SKM-1 (cell line): ENCODE data around the gene CASKIN2.
A peak's percentile ranks its signal among the peaks of the same experiment; 100 is the strongest.
"Not testable (repeated sequence)": the region's sequence is repeated elsewhere in the genome, so short reads cannot be mapped to it uniquely, and the experiment has no call there.

ENCODE experiments used
- DNase-seq: peaks from one replicate; lab custom pipeline; 2025; ENCODE audit not compliant: unreplicated experiment; lab: John Stamatoyannopoulos, UW

Gene CASKIN2

GRCh38 chr17:75473246-75473645 lies 42.1 kb downstream of the CASKIN2 start:
- no peak for DNase-seq

GRCh38 chr17:75472119-75472518 lies 43.2 kb downstream of the CASKIN2 start:
- no peak for DNase-seq

- no peak for DNase-seq
Measured at GRCh38 chr17:75471207-75471606, 44.1 kb downstream of the CASKIN2 start.

- no peak for DNase-seq
Measured at GRCh38 chr17:75468779-75469373, 46.5 kb downstream of the CASKIN2 start.

GRCh38 chr17:75468291-75468754 lies 47.0 kb downstream of the CASKIN2 start:
- DNase-seq, result no peak

GRCh38 chr17:75465039-75465438 lies 50.3 kb downstream of the CASKIN2 start:
- DNase-seq, result no peak

DNA sequence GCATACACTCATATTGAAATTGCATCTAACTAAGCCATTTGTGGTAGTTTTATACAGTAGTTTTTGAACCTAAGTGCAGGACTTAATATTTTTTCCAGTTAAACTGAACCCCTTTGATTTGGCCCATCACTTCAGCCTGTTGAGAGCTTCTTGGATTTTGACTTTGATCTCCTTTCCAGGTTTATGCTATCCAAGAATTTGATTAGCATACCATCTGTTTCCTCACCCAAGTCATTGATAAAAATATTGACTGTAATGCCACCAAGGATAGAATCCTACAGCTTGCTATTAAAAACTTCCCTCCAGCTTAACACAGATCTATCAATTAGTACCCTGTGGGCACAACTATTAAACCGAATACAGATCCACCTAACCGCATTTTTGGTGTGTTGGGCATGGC lies 51.7 kb downstream of the CASKIN2 start:
- DNase-seq, result no peak

- no peak for DNase-seq
Measured at GRCh38 chr17:75460295-75460694, 55.0 kb downstream of the CASKIN2 start.

DNA sequence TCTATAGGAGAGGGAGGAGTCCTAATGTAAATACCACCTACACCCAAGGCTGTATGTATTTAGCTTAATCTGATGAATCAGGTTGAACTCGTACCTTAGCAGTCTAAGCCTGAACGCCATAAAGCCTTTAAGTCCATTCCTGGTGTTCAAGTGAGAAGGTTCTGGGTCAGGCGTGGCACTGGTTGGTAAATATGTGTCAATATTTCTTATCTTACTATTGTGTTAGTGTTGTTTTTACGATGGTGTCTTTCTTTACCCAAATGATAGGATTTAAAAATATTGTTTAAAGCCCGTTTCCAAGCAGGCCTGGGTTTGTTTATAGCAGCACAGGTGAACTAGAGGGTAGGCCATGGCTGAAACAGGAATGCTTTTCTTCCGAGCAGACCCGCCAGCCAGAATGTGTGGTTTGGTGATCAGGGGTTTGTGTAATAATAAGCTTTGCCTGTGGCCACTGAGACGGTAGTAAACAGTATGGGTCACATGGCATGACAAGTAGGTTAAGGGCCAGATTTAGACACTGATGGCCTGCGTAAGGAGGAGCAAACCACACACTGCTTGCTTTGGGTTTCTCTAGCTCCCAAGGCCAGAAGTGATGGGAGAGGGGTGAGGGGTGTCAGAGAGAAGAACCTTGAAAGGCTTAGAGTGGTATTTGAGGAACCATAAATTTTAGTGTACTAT lies 55.6 kb downstream of the CASKIN2 start:
- DNase-seq, result peak; percentile 37

DNA sequence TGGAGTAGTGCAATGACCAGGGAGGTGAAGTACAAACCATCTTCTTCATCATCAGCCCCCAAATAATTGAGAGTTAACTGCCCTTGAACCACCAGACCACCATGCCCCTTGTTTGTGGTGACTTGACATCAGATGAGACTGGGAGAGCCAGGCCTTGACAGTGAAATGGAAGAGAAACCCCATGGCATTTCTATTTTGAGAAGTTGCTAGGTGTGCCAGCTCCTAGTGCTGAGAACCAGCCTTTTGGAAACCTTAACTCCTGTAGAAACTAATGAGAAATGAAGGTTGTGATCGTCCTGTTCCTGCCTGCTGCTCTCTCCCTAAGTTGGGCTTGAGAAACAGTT lies 56.1 kb downstream of the CASKIN2 start:
- DNase-seq, result no peak

- no peak for DNase-seq
Measured at GRCh38 chr17:75457047-75457654, 58.2 kb downstream of the CASKIN2 start.

DNA sequence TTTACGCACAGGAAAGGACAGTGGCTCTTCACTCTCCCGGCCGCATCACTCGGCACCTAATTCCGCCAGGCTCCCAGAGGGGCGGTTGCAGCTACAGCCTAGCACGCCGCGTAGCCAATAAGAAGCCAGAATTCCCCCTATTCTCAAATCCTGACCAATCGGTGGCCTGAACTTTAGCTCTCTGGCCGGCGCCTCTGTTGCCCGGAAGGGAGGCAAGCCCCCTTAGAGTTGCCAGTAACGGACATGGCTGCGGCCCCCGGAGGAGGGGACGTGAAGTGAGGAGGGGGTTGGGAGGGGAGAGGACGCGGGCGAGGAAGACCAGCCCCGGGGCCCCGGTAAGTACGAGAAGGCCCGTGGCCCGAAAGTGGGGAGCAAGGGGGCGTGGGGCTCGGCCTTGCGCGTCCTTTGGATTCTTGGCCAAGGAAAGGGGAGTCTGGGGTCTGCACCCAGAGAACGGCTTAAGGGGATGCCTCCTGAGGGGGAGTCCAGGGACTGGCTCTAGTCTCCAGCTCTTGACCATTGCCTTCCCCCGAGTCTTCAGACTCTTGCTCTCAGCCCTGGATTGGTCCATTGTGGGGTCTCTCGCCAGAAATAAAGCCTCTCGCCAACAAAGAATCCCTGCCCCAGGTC lies 58.8 kb downstream of the CASKIN2 start, which contains the start of gene TMEM94:
Gene TMEM94 (plus strand): TSS at position 219 of the 630 bp plus-strand sequence. CDS start 15,271 bp downstream, outside the sequence.
- DNase-seq, result peak; percentile 95

DNA sequence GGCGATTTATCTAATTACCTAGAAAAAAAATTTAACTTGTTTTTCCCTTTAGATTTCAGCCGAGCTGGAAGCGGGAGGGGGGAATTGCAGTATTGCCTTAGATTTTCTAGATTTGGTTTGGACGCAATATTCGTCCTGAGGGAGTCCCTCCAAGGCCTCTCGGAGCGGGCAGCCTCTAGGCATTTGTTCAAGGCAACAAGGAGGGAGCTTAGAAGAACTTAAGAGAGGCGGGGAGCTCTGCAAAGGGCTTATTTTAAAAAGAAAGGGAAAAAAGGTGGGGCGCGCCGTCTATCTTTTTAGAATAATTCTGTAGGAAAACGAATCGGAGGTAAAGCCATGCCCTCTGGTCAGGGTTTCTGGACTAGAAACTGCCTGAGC lies 59.3 kb downstream of the CASKIN2 start:
- DNase-seq, result no peak

DNA sequence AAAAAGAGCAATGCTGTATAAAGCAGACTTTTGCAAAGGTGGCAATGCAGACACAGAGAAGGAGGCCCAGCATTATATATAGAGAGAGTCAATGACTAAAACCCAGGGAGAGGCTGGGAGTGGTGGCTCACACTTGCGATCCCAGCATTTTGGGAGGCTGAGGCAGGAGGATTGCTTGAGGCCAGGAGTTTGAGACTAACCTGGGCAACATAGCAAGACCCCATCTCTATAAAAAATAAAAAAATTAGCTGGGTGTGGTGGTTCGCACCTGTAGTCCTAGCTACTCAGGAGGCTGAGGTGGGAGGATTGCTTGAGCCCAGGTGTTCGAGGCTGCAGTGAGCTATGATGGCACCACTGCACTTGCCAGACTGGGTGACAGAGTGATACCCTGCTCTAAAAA lies 60.7 kb downstream of the CASKIN2 start:
- not testable (repeated sequence) for DNase-seq

- no peak for DNase-seq
Measured at GRCh38 chr17:75454193-75454592, 61.1 kb downstream of the CASKIN2 start.

- no peak for DNase-seq
Measured at GRCh38 chr17:75450270-75450669, 65.1 kb downstream of the CASKIN2 start.
